HG03571 (cell line): ENCODE results near the gene C1QTNF5.
"Not testable (repeated sequence)": the region's sequence is repeated elsewhere in the genome, so short reads cannot be mapped to it uniquely, and the experiment has no call there.

Source experiments
- ATAC-seq: cut with Tn5 transposase; IDR thresholded peaks from one replicate; pipeline ENCODE4 v1.9.1; 2021; ENCODE audit not compliant: unreplicated experiment

The C1QTNF5 gene

GRCh38 chr11:119340335-119341221, at the start of gene C1QTNF5:
Gene C1QTNF5, minus strand, starts transcription at chr11:119340883. Its CDS starts 486 bp downstream, at chr11:119340397.
- no peak for ATAC-seq

DNA sequence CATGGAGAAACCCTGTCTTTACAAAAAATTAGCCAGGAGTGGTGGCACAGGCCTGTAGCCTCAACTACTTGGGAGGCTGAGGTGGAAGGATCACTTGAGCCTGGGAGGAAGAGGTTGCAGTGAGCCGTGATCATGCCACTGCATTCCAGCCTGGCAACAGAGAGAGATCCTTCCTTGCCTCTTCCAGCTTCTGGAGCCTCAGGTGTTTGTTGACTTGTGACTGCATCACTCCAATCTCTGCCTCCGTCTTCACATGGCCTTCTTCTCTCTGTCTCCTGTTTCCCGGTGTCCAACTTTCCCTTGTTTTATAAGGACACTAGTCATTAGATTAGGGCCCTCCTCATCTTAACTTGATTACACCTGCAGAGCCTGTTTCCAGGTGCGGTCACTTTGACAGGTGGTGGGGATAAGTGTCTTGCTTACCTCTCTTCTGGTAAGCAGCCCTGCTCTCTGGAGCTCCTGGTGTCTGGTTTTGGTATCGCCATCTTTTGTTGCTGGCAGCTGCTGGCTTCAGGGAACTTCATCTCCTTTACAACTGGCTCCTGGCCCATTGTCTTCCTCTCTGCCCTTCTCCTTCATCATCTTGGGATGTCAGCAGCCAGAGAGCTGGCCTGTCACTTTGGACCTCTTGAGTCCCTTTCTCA, 49.0 kb upstream of the C1QTNF5 start:
- no peak for ATAC-seq

GRCh38 chr11:119388103-119388502, 47.4 kb upstream of the C1QTNF5 start:
- no peak for ATAC-seq

GRCh38 chr11:119384332-119384731, 43.6 kb upstream of the C1QTNF5 start:
- ATAC-seq = no peak

DNA sequence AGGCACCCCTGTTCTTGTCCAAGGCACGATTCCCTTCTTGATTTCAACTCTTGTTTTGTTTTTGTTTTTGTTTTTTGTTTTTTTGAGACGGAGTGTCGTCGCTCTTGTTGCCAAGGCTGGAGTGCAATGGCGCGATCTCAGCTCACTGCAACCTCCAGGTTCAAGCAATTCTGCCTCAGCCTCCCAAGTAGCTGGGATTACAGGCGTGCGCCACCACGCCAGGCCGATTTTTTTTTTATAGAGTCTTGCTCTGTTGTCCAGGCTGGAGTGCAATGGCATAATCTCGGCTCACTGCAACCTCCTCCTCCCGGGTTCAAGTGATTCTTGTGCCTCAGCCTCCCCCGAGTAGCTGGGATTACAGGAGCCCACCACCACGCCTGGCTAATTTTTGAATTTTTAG, 41.8 kb upstream of the C1QTNF5 start:
- not testable (repeated sequence) for ATAC-seq

DNA sequence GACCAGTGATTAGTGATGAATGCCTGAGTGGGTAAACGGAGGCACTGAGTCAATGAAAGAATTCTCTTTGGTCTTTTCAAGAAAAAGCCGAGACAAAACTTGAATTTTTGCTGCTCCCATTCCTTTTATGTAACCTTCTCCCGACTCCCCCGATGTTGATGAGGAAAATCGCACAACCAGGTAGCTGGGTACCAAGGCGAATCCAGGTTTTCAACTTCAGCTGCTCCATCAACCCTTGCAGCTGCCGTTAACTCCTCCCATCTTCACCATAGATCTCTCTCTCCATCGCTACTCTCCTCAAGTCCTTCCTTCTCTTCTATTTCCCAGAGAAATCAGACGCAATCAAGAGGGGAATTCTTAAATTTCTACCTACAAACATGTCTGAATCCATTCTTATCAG, 41.4 kb upstream of the C1QTNF5 start:
- no peak for ATAC-seq

DNA sequence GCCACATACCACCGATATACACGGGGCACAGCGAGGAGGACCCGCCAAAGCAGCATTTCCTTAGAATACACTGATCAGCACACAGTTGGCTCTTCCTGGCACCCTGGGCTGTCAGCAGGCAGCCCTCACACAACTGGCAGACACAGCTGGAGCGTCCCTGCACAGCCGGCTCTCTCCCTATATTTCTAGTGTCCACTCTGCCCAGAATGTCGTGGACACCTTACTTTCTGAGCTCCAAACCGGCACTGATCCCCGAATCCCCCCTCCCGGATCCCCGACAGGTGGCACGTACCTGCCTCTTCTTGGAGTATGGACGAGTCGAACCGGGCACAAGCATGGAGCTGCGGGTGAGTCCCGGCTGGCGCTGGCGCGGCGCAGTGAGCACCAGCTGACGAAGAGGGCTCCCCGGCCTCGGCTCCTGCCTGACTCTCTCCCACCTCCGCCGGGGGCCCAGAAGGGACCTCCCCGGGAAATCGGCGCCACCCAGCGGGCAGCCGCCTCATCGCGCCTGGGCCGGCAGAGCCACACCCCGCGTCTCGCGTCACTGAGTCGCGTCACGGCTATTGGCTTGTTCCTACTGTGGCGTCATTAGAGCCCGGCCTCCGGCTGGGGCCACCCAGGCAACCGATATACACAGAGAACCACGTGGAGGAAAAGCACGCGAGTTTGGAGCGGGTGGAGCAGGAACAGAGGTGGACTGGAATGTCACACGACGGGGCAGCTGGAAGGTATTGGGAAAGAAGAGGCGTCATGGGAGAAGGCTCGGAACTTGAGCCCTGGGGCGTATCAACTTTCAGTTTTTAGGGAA, 40.7 kb upstream of the C1QTNF5 start, which contains the start of gene USP2:
USP2 (minus strand) TSS at position 510 of the 808 bp plus-strand sequence. CDS start 8,210 bp downstream, outside the sequence.
- peak; percentile 98 for ATAC-seq

- ATAC-seq = no peak
Observed at GRCh38 chr11:119380827-119381180, 40.1 kb upstream of the C1QTNF5 start.

DNA sequence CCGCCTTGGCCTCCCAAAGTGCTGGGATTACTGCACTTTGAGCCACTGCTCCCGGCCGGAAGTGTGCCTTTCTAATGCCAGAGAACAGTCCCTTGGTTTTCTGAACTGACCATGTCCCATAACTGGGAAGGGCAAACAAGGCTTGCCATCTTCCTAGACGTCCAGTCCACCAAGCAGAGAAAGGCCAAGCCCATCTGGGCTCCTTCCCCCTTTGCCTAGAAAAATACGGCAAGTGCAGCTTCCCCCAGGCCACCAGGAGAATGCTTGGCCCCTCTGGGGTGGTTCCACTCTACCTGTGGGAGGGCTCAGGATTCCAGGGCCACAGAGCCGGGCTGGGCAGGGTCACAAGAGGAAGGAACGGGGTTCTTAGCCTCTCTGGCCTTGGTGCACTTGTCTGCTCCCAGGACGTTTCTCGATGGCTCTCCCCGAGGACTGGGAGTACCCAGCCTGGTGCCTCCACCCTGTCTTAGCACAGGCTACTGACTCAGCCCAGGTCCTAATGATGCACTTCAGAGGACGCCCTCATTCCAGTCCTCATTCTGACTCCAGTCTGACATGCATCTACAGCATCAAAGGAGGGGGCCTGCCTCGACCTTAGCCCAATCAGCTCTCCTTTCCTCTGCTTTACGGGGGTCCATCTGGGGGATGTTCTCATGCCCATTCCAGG, 39.6 kb upstream of the C1QTNF5 start:
- no peak for ATAC-seq

DNA sequence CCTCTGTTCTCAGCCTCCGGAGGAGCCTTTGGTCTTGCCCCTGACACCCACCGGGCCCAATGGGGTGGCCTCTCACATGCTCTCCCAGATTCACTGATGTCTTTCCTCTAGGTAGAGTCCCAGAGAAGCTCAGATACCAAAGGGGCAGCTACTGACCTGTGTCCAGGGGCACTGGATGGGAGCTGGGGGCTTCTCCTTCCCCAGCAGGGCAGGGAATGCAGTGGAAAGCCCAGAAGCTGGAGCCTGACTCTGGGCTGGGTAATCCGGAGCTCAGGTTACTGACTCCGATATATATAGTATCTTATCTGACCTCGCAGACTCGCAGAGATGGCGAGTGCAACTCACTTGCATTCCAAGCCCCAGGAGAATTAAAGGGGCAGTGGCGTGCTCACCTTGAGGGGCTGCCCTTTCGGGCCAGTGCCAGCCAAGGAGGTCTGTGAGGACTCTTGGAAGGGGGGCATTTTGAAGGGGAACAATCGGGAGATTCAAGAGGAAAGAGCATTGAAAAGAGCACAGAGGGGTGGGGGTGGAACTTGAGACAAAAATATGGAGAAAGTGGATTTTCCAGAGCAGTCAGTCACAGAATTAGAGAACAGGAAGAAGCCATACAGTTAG, 38.3 kb upstream of the C1QTNF5 start:
- ATAC-seq = no peak

DNA sequence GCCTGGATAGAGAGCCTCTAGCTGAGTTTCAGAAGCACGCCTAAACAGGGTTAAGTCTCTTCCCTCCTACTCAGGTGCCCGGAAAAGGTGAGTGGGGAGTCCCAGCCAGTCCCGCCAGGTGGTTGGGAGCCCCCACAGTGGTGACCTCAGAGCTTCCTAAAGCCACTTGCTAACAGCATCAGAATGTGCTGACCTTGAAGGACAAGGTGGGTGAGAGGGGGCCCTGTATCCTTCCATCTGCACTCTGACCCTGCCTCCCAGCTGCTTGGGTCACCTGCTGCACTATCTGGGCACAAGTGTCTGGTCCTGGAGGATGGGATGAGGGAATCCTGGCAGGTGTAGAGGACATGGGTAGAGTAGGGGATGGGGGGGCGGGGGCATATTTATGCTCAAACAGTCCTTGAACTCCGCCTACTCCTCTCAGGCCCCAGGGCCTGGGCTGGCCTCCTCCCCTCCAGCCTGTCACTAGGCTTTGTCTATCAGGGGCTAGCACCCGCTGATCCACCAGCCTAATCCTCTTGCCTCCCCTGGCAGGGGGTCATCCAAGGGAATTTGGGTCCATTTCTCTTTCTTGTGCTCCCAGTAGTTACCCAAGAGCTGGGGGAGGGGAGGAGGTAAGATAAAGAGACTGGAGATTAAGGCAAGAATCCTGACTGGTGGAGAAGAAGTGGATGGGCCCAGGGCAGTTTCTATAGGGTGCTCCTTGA, 37.4 kb upstream of the C1QTNF5 start:
- ATAC-seq = no peak

DNA sequence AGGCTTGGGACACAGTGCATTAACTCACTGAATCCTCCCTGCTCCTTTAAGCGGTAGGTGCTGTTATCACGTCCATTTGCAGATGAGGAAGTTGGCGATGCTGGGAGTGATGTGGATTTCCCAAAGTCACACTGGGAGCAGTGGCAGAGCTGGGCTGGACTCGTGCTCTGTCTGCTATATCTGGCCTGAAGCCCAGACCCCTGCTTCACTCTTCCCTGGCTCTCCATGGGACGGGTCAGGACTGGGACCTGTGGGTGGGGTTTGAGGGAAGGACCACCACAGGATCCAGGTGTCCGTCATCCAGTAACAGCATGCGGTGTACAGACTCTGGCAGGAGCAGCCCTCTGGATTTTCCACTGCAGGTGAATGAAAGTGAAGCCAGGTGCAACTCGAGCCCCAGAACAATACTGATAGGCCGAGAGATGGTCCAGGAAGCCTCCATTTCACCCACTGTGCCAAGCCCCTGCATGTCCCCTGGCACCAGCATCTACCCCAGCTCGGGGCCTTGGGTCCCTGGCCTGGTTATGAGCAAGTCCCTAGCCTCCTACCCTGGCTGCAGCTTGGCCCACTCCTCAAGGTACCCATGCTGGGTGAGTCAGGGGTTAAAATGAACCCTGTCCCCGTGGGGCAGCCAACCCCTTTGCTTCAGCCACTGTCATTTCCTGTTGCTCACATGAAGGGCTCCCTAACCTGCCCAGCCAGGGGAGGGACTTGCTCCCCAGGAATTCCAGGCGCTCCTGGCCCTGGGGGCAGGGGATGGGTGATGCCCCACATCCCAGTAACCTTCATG, 36.6 kb upstream of the C1QTNF5 start:
- ATAC-seq = no peak

- no peak for ATAC-seq
Observed at GRCh38 chr11:119376197-119376847, 35.6 kb upstream of the C1QTNF5 start.

DNA sequence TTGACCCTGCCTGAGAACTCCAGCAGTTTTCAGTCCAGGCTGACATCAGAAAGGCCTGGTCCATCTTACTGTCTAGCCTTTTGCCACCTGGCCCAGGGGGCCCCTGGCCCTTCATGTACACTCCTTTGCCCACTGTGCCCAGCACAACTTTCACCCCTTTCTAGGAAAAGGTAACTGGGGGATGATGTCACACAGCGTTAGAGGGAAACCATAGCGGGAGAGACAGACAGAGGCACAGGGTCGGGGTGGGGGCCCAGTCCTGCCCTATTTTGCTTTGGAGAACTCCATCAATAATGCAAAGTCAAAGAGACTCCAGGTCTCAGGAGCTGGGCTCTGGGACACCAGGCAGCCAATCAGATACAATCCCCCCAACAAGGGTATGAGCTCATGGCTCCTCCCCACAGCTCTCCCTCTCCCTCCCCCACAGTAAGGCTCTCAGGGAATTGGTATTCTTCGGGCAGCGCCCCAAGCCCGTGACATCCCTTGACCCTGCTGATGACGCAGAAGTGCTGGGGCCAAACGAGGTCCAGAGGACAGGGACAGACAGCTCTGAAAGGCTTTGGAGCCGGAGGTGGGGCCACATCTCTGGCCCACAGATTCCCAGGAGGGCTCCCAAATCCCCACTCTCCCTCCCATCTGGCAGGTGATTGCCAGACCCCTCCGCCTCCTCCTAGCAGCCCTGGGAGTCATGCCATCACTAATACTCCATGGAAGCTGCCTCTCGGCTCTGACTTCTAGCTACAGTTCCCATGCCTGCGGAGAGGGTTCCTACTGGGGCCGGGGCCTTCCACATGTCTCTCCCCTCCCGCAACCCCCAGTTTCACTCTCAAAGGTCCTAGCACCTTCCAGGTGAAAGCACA, 34.9 kb upstream of the C1QTNF5 start:
- ATAC-seq = no peak

DNA sequence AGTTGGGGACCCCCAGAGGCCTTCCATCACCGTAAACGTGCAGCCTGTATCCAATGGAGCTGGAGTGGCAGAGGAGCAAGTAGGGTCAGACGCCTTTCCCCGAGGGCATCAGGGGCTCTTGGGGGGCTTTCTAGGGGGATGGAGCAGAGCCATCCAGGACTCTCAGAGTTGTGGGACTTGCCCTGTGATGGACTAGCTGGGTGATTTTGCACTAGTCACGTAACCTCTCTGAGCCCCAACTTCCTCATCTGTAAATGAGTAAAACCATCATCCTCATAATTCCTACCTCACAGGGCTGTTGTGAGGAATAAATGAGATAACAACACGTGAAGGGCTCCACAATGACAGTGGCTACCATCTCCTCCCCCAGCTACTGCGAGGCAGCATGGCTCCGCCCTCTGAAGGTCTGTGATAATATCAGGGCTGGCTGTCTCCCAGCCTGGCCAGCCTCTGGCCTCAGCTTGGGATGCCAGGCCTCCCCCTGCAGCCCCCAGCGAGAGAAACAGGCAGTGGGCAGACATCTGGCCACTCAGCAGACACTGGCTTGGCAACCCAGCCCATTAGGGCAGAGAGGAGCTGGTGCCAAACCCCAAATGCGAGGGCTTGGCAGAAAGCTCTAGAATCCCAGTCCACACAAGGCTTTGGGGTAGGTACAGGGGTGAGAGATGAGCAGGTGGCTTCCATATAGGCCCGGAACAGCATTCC, 34.1 kb upstream of the C1QTNF5 start:
- no peak for ATAC-seq

DNA sequence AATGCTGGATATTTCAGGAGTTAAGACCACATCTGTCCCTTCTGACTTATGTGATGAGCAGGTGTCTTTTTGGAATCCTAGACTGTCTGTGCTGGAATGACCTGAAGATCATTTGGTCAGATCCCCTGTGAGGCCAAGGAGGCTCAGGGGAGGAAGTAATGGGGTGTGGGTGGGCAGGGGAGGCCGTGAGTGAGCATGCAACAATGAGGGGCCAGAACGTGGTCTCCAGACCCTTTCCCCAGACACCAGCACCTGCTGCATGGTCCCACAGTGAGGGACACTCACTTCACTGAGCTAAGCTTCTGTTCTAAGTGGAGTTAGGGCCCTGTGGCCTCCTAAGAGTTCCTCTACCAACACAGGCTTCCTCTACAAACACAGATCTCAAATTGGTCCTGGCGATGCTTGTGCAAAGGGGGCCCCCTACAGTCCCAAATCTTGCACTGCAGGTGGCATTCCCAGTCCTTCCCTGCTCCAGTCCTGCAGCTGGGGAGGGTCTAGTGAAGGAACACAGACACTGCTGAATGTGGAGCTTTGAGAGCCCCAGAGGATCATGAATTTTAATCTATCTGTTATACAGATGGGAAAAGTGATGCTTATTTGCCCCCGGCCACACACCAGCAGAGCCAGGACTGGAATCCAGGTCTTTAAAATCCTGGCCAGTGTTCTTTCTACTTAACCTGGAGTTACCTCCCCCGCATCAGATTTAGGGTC, 33.4 kb upstream of the C1QTNF5 start:
- no peak for ATAC-seq
